Ectodermal cell (in vitro differentiated cells): ENCODE results near the gene CDH4.

ENCODE experiments used
- H3K27ac ChIP-seq: 2 replicates; pipeline ENCODE4 v1.7.0; 2013; ENCODE audit warnings: mild to moderate bottlenecking, low read depth, low read length; ENCODE audit not compliant: insufficient read depth, poor library complexity, severe bottlenecking
- H3K27me3 ChIP-seq: 2 replicates; pipeline ENCODE4 v1.7.0; 2013; ENCODE audit warnings: mild to moderate bottlenecking, low read length; ENCODE audit not compliant: insufficient read depth, control insufficient read depth, poor library complexity, severe bottlenecking
- H3K36me3 ChIP-seq: one replicate; pipeline ENCODE4 v1.7.0; 2013; ENCODE audit warnings: low read length; ENCODE audit not compliant: control insufficient read depth, insufficient read depth
- H3K4me1 ChIP-seq: one replicate; pipeline ENCODE4 v1.7.0; 2013; ENCODE audit warnings: low read length; ENCODE audit not compliant: control insufficient read depth, insufficient read depth
- H3K4me3 ChIP-seq: 2 replicates; pipeline ENCODE4 v1.7.0; 2013; ENCODE audit warnings: low read depth, low read length, control low read depth; ENCODE audit not compliant: insufficient read depth
- H3K9me3 ChIP-seq: 2 replicates; pipeline ENCODE4 v1.7.0; 2013; ENCODE audit warnings: mild to moderate bottlenecking, low read length, moderate library complexity; ENCODE audit not compliant: control insufficient read depth
- WGBS, 2 experiments: methylation state at CpG; one replicate each; pipeline ENCODE4 v1.1.7; 2013; ENCODE audit warnings: missing lambda C conversion rate in 2 of 2; 5-methylcytosine and 5-hydroxymethylcytosine counted together

CDH4 gene

DNA sequence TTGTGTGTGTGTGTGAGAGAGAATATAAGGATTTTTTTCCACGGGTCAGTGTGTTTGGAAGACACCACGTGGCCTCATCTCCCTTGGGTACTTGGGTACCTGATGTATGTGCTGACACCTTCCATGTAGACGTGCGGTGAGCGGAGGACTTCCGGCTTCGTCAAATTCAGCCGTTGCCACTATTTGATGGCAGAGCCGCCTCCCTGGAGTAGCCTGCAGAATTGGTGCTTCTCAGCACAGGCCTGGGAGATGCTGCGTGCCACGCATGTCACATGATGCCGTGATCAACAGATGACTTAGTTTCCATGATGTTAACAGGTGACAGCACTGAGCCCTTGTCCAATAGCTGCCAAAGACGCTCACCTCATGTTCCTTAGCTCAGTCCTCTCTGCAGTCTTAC is 69.4 kb downstream of the CDH4 start:
- no peaks in the 10 kb centered on the region for H3K9me3 ChIP-seq
- H3K27ac ChIP-seq, result no peak overlapping the region
- WGBS, 2 experiments, result 96 to 97% methylated on average over 13 of the region's 13 CpGs
- no peaks in the 10 kb centered on the region for H3K4me1 ChIP-seq
- H3K36me3 ChIP-seq, result no peaks in the 10 kb centered on the region
- H3K4me3 ChIP-seq, result no peak overlapping the region
- H3K27me3 ChIP-seq, result no peaks in the 10 kb centered on the region

DNA sequence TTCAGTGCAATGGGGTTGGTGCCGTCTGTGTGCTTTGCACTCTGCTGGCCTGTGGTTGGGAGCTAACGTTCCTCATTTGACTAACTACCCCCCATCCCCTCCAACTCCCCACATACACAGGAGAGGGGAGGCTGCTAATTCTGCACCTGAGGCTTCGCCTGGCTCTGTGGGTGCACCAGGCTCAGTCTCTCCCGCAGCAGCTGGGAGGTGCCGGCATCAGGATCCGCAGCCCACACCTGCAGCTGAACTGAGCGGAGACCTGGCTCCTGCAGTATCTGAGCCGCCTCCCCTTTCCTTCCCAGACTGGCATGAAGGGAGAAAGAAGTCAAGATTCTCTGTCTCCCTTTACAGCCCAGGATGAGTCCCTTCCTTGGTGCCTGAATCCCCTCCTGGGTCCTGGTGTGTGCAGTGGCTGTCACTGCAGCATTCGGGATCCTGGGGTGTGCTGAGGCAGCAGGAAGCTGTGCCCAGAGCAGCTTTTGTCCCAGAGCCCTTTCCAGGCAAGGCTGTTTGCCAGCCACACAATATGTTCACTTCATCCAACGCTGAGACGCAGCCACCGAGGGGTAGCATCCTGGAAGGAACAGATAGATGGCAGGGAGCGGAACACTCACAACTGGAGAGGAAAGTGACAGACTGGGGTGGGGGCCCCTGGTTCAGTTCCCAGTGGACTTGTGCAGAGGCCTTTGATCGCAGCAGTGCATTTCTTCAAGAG is 70.2 kb downstream of the CDH4 start:
- no peaks in the 10 kb centered on the region for H3K36me3 ChIP-seq
- H3K4me1 ChIP-seq, result no peaks in the 10 kb centered on the region
- 87 to 90% methylated on average over 14 of the region's 14 CpGs for WGBS, 2 experiments
- H3K27me3 ChIP-seq, result no peaks in the 10 kb centered on the region
- H3K9me3 ChIP-seq, result no peaks in the 10 kb centered on the region
- H3K27ac ChIP-seq, result no peak overlapping the region
- H3K4me3 ChIP-seq, result no peak overlapping the region

DNA sequence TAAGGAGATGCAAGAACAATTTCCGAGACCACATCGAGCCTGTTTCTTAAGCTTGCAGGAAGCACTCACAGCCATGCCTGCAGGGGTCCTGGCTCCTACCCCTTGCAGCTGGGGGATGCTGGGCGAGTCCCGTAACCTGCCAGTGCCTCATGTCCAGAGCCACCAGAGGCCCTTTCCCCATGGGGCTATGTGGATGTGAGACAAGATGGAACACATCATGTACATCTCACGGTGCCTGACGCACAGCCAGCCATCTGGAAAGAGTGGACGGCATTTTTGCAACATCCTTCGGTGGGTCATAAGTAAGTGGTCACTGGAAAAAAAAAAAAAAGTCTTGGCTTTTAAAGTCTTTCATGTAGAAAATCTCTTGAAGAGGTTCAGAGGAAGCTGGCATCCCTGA is 72.8 kb downstream of the CDH4 start:
- H3K4me1 ChIP-seq, result no peaks in the 10 kb centered on the region
- H3K36me3 ChIP-seq, result no peaks in the 10 kb centered on the region
- WGBS, 2 experiments, result 93 to 94% methylated on average over 8 of the region's 8 CpGs
- no peak overlapping the region for H3K27ac ChIP-seq
- H3K4me3 ChIP-seq, result no peak overlapping the region
- no peaks in the 10 kb centered on the region for H3K27me3 ChIP-seq
- H3K9me3 ChIP-seq, result no peaks in the 10 kb centered on the region

DNA sequence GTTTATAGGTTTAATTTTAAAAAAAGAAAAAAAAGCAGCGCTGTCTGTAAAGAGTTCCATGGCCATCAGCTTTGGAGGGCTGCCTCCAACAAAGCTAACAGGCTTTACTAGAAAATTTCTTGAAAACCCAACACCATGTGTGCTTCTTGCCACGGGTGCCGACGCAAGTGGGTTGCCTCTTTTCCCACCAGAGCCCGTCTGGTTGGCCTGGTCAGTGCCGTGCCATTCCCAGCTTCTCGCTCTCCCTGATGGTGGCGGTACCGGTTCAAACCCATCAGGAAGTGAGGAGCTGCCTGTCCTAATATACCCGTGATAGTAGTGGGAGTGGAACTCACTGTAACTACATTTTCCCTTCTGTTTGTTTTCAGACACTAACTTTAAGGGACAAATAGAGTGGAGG is 73.7 kb downstream of the CDH4 start:
- Histone ChIP-seq H3K27me3 (no peaks in the 10 kb centered on the region), H3K4me3 (no peak overlapping the region)
- WGBS, 2 experiments, result 89 to 90% methylated on average over 9 to 10 of the region's 10 CpGs

DNA sequence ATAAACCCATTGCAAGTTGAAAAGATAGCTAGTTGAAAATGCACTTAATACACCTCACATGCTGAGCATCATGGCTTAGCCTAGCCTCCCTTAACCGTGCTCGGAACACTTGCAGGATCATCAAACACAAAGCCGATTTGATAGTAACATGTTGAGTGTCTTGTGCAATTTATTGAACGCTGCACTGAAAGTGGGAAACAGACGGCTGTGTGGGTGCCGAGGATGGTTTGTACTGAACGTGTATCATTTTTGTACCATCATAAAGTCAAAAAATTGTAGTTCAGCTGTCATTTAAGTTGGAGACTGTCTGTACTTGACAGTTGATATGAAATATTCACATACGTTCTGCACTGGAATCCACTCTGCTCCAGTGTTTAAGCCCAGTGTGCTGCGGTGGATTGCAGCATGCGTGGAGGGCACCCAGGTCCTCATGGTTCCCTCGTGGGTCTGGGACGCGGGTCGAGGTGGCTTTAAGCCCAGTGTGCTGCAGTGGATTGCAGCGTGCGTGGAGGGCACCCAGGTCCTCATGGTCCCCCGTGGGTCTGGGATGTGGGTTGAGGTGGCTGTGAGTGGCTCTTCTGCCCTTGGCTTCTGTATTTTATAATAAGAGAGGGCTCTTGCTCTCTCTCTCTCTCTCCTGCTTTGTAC is 77.0 kb downstream of the CDH4 start:
- Histone ChIP-seq H3K36me3 (no peaks in the 10 kb centered on the region), H3K27me3 (no peaks in the 10 kb centered on the region), H3K4me1 (no peaks in the 10 kb centered on the region), H3K9me3 (no peaks in the 10 kb centered on the region), H3K4me3 (no peak overlapping the region), H3K27ac (no peak overlapping the region)
- 87% methylated on average over 17 of the region's 17 CpGs for WGBS, 2 experiments

More for the DNA sequence above, 73.7 kb downstream of the CDH4 start:
- H3K36me3 ChIP-seq, result no peaks in the 10 kb centered on the region
- no peaks in the 10 kb centered on the region for H3K9me3 ChIP-seq
- H3K27ac ChIP-seq, result no peak overlapping the region
- H3K4me1 ChIP-seq, result no peaks in the 10 kb centered on the region

DNA sequence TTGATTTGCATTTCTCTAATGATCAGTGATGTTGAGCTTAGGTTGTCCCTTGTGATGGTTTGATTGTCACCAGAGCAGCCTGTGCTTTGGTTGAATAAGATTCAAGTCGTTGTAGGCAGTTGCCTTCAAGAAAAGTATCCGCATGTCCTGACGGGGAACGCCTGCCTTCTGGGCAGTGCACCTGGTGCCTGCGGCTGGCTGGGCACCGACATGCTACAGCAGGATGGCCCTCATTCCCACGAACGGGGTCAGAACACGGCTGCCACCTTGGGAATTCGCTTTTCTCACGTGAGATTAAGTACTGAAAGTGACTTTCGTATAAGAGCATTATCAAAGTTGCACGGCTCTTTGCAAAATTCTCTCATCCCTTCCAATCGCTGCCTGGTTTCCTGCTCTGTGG is 78.4 kb downstream of the CDH4 start:
- WGBS, 2 experiments, result 86 to 88% methylated on average over 14 of the region's 14 CpGs
- Histone ChIP-seq H3K27me3 (no peaks in the 10 kb centered on the region), H3K27ac (no peak overlapping the region)

DNA sequence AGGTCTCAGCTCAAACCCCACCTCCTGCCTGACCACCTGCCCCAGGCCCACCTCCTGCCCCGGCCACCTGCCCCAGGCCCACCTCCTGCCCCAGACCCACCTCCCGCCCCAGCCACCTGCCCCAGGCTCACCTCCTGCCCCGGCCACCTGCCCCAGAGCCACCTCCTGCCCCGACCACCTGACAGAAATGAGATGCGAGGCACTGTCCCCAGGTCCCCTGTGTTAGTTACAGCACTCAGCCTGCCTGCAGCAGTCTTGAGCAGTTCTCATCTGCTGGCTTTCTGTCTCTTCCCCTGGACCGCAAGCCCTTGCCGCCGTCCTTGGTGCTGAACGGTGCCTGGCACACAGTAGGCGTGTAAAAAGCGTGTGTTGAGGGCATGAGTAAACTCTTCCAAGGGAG is 79.5 kb downstream of the CDH4 start:
- H3K4me1 ChIP-seq, result no peaks in the 10 kb centered on the region
- WGBS, 2 experiments, result 81 to 83% methylated on average over 11 of the region's 11 CpGs
- no peak overlapping the region for H3K4me3 ChIP-seq
- no peaks in the 10 kb centered on the region for H3K9me3 ChIP-seq
- H3K27ac ChIP-seq, result no peak overlapping the region
- no peaks in the 10 kb centered on the region for H3K36me3 ChIP-seq
- H3K27me3 ChIP-seq, result no peaks in the 10 kb centered on the region

More for the DNA sequence above, 78.4 kb downstream of the CDH4 start:
- no peak overlapping the region for H3K4me3 ChIP-seq
- H3K4me1 ChIP-seq, result no peaks in the 10 kb centered on the region
- H3K9me3 ChIP-seq, result no peaks in the 10 kb centered on the region
- H3K36me3 ChIP-seq, result no peaks in the 10 kb centered on the region

DNA sequence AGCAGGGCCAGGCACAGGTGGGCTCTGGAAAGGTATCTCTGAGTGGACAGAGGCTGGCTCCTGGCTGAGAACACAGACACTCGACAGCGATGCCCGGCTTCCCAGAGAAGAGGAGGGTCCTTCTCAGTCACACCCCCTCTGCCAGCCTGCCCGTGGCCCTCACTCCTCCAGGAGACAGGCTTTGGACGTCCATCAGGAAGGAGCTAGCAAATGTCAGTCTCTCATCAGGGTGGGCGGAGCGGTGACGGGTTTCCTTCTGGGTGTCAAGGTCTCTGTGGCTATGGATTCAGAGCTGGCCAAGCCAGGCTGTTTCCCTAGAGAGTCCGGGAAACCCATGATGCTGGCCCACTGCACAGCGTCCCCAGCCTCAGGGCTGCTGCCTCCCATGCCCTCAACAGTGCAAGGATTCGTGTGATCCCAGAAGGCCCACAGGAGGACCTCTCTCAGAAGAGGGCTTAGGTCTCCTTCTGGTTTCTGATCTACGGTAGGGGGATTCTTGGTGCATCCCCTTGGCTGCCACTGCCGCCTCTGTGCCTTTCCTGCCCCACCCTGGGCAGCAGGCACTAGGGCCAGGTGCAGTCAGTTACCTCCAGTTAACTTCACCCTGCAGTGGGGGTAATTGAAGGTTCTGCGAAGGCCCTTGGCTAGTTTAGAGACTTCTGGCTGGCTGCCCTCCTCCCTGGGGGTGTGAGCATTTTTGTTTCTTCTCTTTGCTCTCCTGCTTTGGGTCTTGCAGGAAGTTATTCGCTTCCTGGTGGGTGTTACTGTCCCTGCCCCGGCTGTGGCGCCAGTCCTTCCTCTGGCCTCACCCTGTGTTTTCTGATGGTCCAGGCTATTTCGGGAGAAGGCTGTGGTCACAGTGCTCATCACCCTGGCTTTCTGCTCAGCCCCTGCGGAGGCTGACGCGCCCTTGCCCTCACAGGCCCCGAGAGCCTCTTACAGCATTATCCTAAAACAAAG is 80.2 kb downstream of the CDH4 start:
- Histone ChIP-seq H3K9me3 (no peaks in the 10 kb centered on the region), H3K4me1 (no peaks in the 10 kb centered on the region), H3K4me3 (no peak overlapping the region), H3K27ac (no peak overlapping the region), H3K27me3 (no peaks in the 10 kb centered on the region), H3K36me3 (no peaks in the 10 kb centered on the region)
- WGBS, 2 experiments, result 86 to 88% methylated on average over 22 of the region's 22 CpGs

DNA sequence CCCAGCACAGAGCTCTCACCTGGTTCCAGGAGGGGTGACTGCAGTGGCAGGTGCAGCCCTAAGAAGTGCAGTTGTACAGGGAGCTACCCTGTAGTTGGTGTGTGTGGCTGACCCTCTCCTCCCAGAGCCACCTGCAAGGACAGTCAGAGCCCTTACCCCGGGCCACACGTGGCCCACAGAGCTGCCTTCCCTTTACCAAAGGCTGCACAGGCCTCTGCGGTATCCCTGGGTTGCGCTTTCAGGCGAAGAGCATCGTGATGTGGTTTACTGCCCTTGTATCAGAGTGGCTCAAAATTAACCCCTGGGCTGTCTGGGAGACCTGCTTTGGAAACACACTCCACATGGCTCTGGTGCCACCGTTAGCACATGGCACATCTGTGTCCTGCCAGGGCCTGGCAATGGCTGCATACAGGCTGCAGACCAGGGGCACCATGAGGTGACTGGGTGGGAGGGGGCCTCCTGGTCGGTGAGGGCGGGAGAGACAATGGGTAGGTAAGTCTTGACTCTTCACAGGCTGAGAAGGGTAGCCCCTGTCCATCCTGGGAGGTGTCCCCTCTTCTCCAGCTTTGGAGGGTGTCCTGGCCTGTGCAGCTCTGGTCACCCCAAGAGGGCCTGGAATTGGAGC is 81.5 kb downstream of the CDH4 start:
- Histone ChIP-seq H3K27me3 (no peaks in the 10 kb centered on the region), H3K27ac (no peak overlapping the region), H3K36me3 (no peaks in the 10 kb centered on the region), H3K9me3 (no peaks in the 10 kb centered on the region), H3K4me3 (no peak overlapping the region), H3K4me1 (no peaks in the 10 kb centered on the region)
- WGBS, 2 experiments, result 92 to 93% methylated on average over 9 of the region's 9 CpGs
